CD4-positive, alpha-beta memory T cell (primary cell): ENCODE results near the gene NOTCH3. TPM values are rescaled to one million over a fixed set of nuclear protein-coding genes. Genes with fewer than 3 reads are reported as not detected.

Source experiments
- CTCF ChIA-PET: fragments of 350-600 bp; sonication (Branson Sonifier 250); formaldehyde crosslinking; loops from one replicate; lab custom pipeline; 2021; ENCODE audit warnings: inconsistent platforms; ENCODE audit not compliant: partially characterized antibody; lab: Charles Lee
- POLR2A ChIA-PET: fragments of 350-600 bp; sonication (Branson Sonifier 250); formaldehyde crosslinking; loops from one replicate; lab custom pipeline; 2021; ENCODE audit not compliant: partially characterized antibody; lab: Charles Lee
- DNase-seq, 5 donors: peaks; one replicate each; pipeline versions ENCODE4 v3.0.0 to v3.0.0-alpha.2; 2020 to 2022; ENCODE audit warnings: mixed read lengths in 1 of 5
- H3K27ac ChIP-seq: one replicate; pipeline ENCODE4 v1.7.0; 2013; ENCODE audit warnings: low read depth, low read length
- H3K27me3 ChIP-seq: 2 replicates; pipeline ENCODE4 v1.7.0; 2013; ENCODE audit warnings: mild to moderate bottlenecking, low read length, moderate library complexity; ENCODE audit not compliant: insufficient read depth
- H3K36me3 ChIP-seq: 2 replicates; pipeline ENCODE4 v1.7.0; 2013; ENCODE audit warnings: mild to moderate bottlenecking, low read length, moderate library complexity; ENCODE audit not compliant: insufficient read depth
- H3K4me1 ChIP-seq: 2 replicates; pipeline ENCODE4 v1.7.0; 2013; ENCODE audit warnings: mild to moderate bottlenecking, low read length, moderate library complexity; ENCODE audit not compliant: insufficient read depth
- H3K4me3 ChIP-seq, 2 donors: one replicate each; pipeline ENCODE4 v1.7.0; 2013; ENCODE audit warnings: low read length in 2 of 2, mild to moderate bottlenecking in 1 of 2
- H3K9me3 ChIP-seq, 2 donors: one replicate each; pipeline ENCODE4 v1.7.0; 2013; ENCODE audit warnings: low read length in 2 of 2, control low read depth in 1 of 2; ENCODE audit not compliant: control insufficient read depth in 1 of 2
- H3K27ac Mint-ChIP-seq, 7 donors: one replicate each; pipeline ENCODE4 v1.8.0; 2020 to 2021; ENCODE audit warnings: mixed read lengths in 7 of 7, mild to moderate bottlenecking in 6 of 7, inconsistent platforms in 3 of 7, moderate library complexity in 3 of 7
- H3K27me3 Mint-ChIP-seq, 2 donors: one replicate each; pipeline ENCODE4 v1.8.0; 2020 to 2021; ENCODE audit warnings: mixed read lengths in 2 of 2
- H3K36me3 Mint-ChIP-seq, 2 donors: one replicate each; pipeline ENCODE4 v1.8.0; 2020 to 2021; ENCODE audit warnings: mixed read lengths in 2 of 2, inconsistent platforms in 1 of 2, mild to moderate bottlenecking in 1 of 2
- H3K4me1 Mint-ChIP-seq, 4 donors: one replicate each; pipeline ENCODE4 v1.8.0; 2020 to 2021; ENCODE audit warnings: mixed read lengths in 4 of 4, mild to moderate bottlenecking in 1 of 4
- H3K4me3 Mint-ChIP-seq, 8 donors: one replicate each; pipeline ENCODE4 v1.8.0; 2020 to 2021; ENCODE audit warnings: mixed read lengths in 8 of 8, mild to moderate bottlenecking in 7 of 8, moderate library complexity in 6 of 8, inconsistent platforms in 3 of 8
- H3K9me3 Mint-ChIP-seq, 8 donors: one replicate each; pipeline ENCODE4 v1.8.0; 2020 to 2021; ENCODE audit warnings: mixed read lengths in 8 of 8, mild to moderate bottlenecking in 5 of 8, inconsistent platforms in 3 of 8, moderate library complexity in 1 of 8
- intact Hi-C: fragments of 100-400 bp; cut with micrococcal nuclease; formaldehyde crosslinking; loops from one replicate; pipeline ENCODE4 v1.15.1; 2023
- polyA plus RNA-seq, 2 donors: library from polyadenylated mRNA; unstranded; fragments of 300-500 nt; fragmentation: Illumina TruSeq; gene quantifications; one replicate each; pipeline ENCODE4 v1.2.3, GENCODE V29; 2021
- total RNA-seq, 2 experiments: library from RNA; stranded (reverse); gene quantifications; one replicate each; pipeline ENCODE4 v1.2.3, GENCODE V29; 2021

The NOTCH3 gene
- total and polyA plus RNA-seq, 4 experiments from 2014 or later = 0.14 to 0.23 TPM; not detected in 2

DNA sequence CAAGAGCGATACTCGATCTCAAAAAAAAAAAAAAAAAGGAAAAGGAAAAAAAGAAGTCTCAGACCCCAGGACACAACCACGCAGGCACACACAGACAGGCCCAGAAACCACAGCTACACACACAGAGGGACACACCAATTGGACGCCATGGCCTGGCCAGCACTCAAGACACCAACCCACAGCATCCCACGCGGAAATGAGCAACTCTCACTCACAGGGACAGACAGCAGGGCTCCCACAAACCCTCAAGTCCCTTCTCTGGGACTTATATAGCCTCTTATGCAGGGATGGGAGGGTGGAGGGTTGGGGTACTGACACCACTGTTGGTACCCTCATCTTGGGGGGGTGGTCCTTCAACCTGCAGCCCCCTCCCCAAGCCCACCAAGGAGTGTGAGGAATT, 5.9 kb downstream of the NOTCH3 start:
- Histone ChIP-seq H3K27ac (no peak overlapping the region), H3K4me1 (no peaks in the 10 kb centered on the region), H3K36me3 (no peaks in the 10 kb centered on the region), H3K9me3 (no peaks in the 10 kb centered on the region), H3K27me3 (peaks cover 33% of the 10 kb centered on the region), H3K4me3 (no peak overlapping the region)
- no peak for DNase-seq
- H3K9me3 Mint-ChIP-seq = peaks cover 0 to 4% (median 0%) of the 10 kb centered on the region in 8 donors
- ChIA-PET CTCF (no interaction called here), POLR2A (no interaction called here)
- H3K4me3 Mint-ChIP-seq = peak overlapping the region in 5 of 8 donors; percentile 39 to 82 (median 41)
- H3K27ac Mint-ChIP-seq = no peak overlapping the region
- H3K36me3 Mint-ChIP-seq = no peaks in the 10 kb centered on the region
- H3K27me3 Mint-ChIP-seq = peaks cover 46 to 50% of the 10 kb centered on the region in 2 donors
- peaks cover 5 to 30% (median 21%) of the 10 kb centered on the region in 4 donors for H3K4me1 Mint-ChIP-seq
- intact Hi-C loops = no loop called here

DNA sequence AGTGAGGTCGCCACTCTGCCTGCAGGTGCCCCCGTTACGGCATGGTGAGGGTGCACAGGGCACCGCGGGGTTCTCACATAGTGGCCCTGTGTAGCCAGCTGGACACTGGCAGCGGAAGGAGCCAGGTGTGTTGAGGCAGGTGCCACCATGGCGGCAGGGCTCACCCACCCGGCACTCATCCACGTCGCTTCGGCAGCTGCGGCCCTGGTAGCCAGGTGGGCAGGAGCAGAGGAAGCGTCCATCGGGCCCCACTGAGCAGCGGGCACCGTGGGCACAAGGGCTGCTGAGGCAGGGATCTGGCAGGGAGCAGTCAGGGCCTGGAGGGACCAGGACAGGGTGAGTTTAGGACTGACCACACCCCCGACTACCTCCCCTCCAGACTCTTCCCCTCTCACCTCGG, 8.8 kb downstream of the NOTCH3 start:
- Histone ChIP-seq H3K36me3 (no peaks in the 10 kb centered on the region), H3K27me3 (peaks cover 22% of the 10 kb centered on the region), H3K4me1 (no peaks in the 10 kb centered on the region), H3K4me3 (no peak overlapping the region), H3K27ac (no peak overlapping the region), H3K9me3 (no peaks in the 10 kb centered on the region)
- peaks cover 0 to 13% (median 9%) of the 10 kb centered on the region in 4 donors for H3K4me1 Mint-ChIP-seq
- intact Hi-C loops = no loop called here
- H3K27ac Mint-ChIP-seq = no peak overlapping the region
- CTCF ChIA-PET = no interaction called here
- H3K27me3 Mint-ChIP-seq = peaks cover 28 to 32% of the 10 kb centered on the region in 2 donors
- POLR2A ChIA-PET = no interaction called here
- no peaks in the 10 kb centered on the region for H3K9me3 Mint-ChIP-seq
- no peak for DNase-seq
- H3K4me3 Mint-ChIP-seq = no peak overlapping the region
- H3K36me3 Mint-ChIP-seq = no peaks in the 10 kb centered on the region

GRCh38 chr19:15191514-15191913, 9.3 kb downstream of the NOTCH3 start:
- no peaks in the 10 kb centered on the region for H3K4me1 ChIP-seq
- peaks cover 17% of the 10 kb centered on the region for H3K27me3 ChIP-seq
- no peaks in the 10 kb centered on the region for H3K36me3 ChIP-seq
- Mint-ChIP-seq H3K27me3 (peaks cover 25 to 28% of the 10 kb centered on the region in 2 donors), H3K4me1 (peaks cover 0 to 9% (median 8%) of the 10 kb centered on the region in 4 donors), H3K36me3 (no peaks in the 10 kb centered on the region), H3K4me3 (no peak overlapping the region), H3K9me3 (no peaks in the 10 kb centered on the region), H3K27ac (no peak overlapping the region)
- intact Hi-C loops = no loop called here
- H3K4me3 ChIP-seq = no peak overlapping the region
- no peak for DNase-seq
- no peaks in the 10 kb centered on the region for H3K9me3 ChIP-seq
- POLR2A ChIA-PET = no interaction called here
- H3K27ac ChIP-seq = no peak overlapping the region
- CTCF ChIA-PET = no interaction called here

DNA sequence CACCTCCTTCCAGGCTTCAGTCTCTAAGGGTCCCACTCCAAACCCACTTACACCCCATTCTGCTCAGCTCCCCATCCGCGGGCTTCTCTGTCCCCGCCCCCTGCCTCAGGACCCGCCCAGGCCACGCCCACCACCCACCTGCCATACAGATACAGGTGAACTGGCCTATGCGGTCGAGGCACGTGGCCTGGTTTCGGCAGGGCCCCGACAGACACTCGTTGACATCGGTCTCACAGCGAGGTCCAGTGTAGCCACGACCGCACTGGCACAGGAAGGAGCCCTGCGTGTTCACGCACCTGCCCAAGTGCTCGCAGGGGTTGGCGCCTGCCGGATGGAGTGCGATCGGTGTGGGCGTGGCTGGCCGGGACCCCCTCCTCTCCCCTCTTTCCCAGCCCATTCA, 11.9 kb downstream of the NOTCH3 start:
- intact Hi-C loops = no loop called here
- Histone ChIP-seq H3K27ac (no peak overlapping the region), H3K9me3 (no peaks in the 10 kb centered on the region), H3K27me3 (peaks cover 6% of the 10 kb centered on the region), H3K36me3 (no peaks in the 10 kb centered on the region), H3K4me3 (no peak overlapping the region), H3K4me1 (no peaks in the 10 kb centered on the region)
- no peak overlapping the region for H3K27ac Mint-ChIP-seq
- ChIA-PET POLR2A (no interaction called here), CTCF (no interaction called here)
- no peak for DNase-seq
- H3K9me3 Mint-ChIP-seq = no peaks in the 10 kb centered on the region
- no peaks in the 10 kb centered on the region for H3K36me3 Mint-ChIP-seq
- H3K4me1 Mint-ChIP-seq = no peaks in the 10 kb centered on the region
- peaks cover 9 to 16% of the 10 kb centered on the region in 2 donors for H3K27me3 Mint-ChIP-seq
- H3K4me3 Mint-ChIP-seq = no peak overlapping the region

DNA sequence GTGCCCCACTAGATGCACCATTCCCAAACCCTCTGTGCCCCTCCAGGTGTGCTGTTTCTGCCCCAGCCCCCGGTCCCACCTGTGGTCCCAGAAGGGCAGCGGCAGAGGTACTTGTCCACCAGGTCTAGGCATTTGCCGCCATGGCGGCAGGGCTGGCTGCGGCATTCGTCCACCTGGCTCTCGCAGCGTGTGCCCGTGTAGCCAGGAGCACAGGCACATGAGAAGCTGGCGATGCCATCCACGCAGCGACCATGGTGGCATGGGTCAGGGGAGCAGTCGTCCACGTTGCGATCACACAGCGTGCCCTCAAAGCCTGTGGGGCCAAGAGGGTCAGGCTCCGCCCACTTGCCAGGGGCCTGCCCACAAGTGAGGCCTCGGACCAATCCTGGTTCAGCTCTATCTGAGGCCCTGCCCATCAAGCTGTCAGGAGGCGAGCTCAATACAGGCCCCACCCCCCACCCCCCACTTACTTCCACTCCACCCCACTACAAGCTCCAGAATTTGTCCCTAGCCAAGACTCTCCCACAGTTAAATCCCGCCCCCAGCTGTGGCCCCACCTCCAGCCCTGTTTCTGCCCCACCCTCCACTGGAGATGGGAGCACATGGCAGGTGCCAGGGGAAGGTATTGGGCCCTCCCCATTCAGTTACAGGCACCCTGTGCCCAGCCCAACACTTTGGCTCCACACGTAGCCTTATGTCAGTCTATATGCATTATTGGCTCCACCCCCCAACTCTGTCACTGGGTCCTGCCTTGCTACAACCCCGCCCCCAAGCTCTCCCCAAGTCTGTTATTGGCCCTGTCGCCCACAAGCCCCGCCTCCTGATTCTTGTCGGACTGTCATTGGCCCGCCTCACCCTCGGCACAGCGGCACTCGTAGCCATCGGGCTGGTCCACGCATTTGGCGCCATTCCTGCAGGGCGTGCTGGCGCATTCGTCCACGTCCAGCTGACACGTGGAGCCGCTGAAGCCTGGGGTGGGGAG, 13.5 kb downstream of the NOTCH3 start:
- H3K4me3 Mint-ChIP-seq = no peak overlapping the region
- Histone ChIP-seq H3K27me3 (no peaks in the 10 kb centered on the region), H3K27ac (no peak overlapping the region), H3K4me3 (no peak overlapping the region), H3K36me3 (no peaks in the 10 kb centered on the region), H3K4me1 (no peaks in the 10 kb centered on the region), H3K9me3 (no peaks in the 10 kb centered on the region)
- no peaks in the 10 kb centered on the region for H3K9me3 Mint-ChIP-seq
- peaks cover 3 to 13% of the 10 kb centered on the region in 2 donors for H3K27me3 Mint-ChIP-seq
- no peak for DNase-seq
- no peak overlapping the region for H3K27ac Mint-ChIP-seq
- CTCF ChIA-PET = interaction anchor here (0.5 kb wide), 1 partner anchor 8 kb away, joined by 3 read pairs; no protein-coding TSS in a partner anchor
- POLR2A ChIA-PET = no interaction called here
- intact Hi-C loops = no loop called here
- H3K4me1 Mint-ChIP-seq = no peaks in the 10 kb centered on the region
- H3K36me3 Mint-ChIP-seq = no peaks in the 10 kb centered on the region

DNA sequence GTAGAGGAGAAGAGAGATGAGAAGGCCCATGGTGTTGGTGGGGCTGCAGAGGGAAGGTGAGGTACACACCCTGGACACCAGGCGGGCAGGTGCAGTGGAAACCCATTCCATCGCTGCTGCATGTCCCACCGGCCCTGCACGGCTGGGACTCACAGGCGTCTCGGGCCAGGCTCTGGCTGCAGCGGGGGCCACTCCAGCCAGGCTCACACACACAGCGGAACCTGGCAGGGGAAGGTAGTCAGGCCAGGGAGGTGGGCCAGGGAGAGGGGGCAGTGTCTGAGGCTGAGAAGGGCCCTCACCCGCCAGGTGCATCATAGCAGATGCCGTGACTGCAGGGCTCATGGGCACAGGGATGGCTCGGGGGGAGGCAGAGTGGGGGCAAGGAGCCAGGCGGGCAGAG, 15.6 kb downstream of the NOTCH3 start:
- Mint-ChIP-seq H3K4me1 (peaks cover 0 to 2% (median 0%) of the 10 kb centered on the region in 4 donors), H3K27ac (no peak overlapping the region), H3K4me3 (no peak overlapping the region), H3K27me3 (peaks cover 0 to 8% of the 10 kb centered on the region in 2 donors), H3K36me3 (no peaks in the 10 kb centered on the region), H3K9me3 (no peaks in the 10 kb centered on the region)
- Histone ChIP-seq H3K4me1 (no peaks in the 10 kb centered on the region), H3K36me3 (no peaks in the 10 kb centered on the region), H3K4me3 (no peak overlapping the region), H3K27me3 (no peaks in the 10 kb centered on the region), H3K27ac (no peak overlapping the region), H3K9me3 (no peaks in the 10 kb centered on the region)
- DNase-seq = no peak
- intact Hi-C loops = no loop called here
- CTCF ChIA-PET = no interaction called here
- POLR2A ChIA-PET = no interaction called here

- ChIA-PET CTCF (no interaction called here), POLR2A (no interaction called here)
- H3K4me1 ChIP-seq = no peaks in the 10 kb centered on the region
- H3K36me3 ChIP-seq = no peaks in the 10 kb centered on the region
- Mint-ChIP-seq H3K9me3 (no peaks in the 10 kb centered on the region), H3K4me3 (no peak overlapping the region), H3K27ac (no peak overlapping the region), H3K4me1 (peaks cover 0 to 2% (median 0%) of the 10 kb centered on the region in 4 donors), H3K27me3 (peaks cover 0 to 10% of the 10 kb centered on the region in 2 donors), H3K36me3 (no peaks in the 10 kb centered on the region)
- H3K4me3 ChIP-seq = no peak overlapping the region
- no peaks in the 10 kb centered on the region for H3K27me3 ChIP-seq
- intact Hi-C loops = no loop called here
- H3K9me3 ChIP-seq = no peaks in the 10 kb centered on the region
- no peak overlapping the region for H3K27ac ChIP-seq
- no peak for DNase-seq
Observed at GRCh38 chr19:15184776-15185175, 16.0 kb downstream of the NOTCH3 start.
